Adrenal gland (tissue), 5 donors: Measurements from ENCODE around the gene RGPD3.
"Not testable (repeated sequence)": the region's sequence is repeated elsewhere in the genome, so short reads cannot be mapped to it uniquely, and the experiment has no call there.

Experiments
- CTCF ChIP-seq, 6 experiments: fragments of 450-650 bp in 4 of 6; fragments of 200-600 bp in 2 of 6; sonication (generic) in 1 of 6; IDR thresholded peaks; 1 replicate in 5 of 6; 2 replicates in 1 of 6; pipeline versions ENCODE4 v1.5.1 to v1.8.0; 2016 to 2021; ENCODE audit warnings: antibody characterized with exemption in 6 of 6, mild to moderate bottlenecking in 2 of 6, moderate library complexity in 1 of 6
- POLR2A ChIP-seq, 2 donors: fragments of 450-650 bp; IDR thresholded peaks; one replicate each; pipeline ENCODE4 v1.6.1; 2017; ENCODE audit warnings: antibody characterized with exemption in 2 of 2, mild to moderate bottlenecking in 2 of 2, moderate library complexity in 1 of 2
- donor health status: DM: no; HTN: no; CAD: no.

DNA sequence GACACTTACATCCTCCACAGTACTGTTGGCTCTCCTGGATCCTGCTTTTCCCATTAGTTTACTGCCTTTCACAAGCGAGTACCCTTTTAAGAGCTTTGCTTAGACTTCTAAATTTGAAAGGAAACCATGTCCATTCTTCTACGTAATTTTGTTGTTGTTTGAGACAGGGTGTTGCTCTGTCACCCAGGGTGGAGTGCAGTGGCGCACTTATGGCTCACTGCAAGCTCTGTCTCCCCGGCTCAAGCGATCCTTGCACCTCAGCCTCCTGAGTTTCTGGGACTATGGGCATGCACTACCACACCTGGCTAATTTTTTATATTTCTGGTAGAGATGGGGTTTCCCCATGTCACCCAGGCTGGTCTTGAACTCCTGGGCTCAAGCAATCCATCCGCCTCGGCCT, 43.7 kb upstream of the RGPD3 start:
- TF ChIP-seq CTCF, POLR2A (IDR thresholded peaks at IDR 0.05): not testable (repeated sequence)
